Sigmoid colon (tissue), 7 donors: ENCODE measurements around the gene FIGNL2. TPM values are rescaled to one million over a fixed set of nuclear protein-coding genes. Genes with fewer than 3 reads are reported as not detected.

Experiments
- DNase-seq: peaks from one replicate; pipeline ENCODE4 v3.0.0-alpha.2; 2019
- H3K27ac ChIP-seq, 4 donors: fragments of 200-600 bp; sonication (generic); one replicate each; pipeline ENCODE4 v1.5.1; 2016 to 2019; ENCODE audit warnings: mild to moderate bottlenecking in 1 of 4
- H3K27me3 ChIP-seq, 3 donors: fragments of 200-600 bp; sonication (generic); one replicate each; pipeline ENCODE4 v1.5.1; 2019; ENCODE audit warnings: mild to moderate bottlenecking in 1 of 3
- H3K36me3 ChIP-seq, 4 donors: fragments of 200-600 bp; sonication (generic); one replicate each; pipeline ENCODE4 v1.5.1; 2016 to 2019
- H3K4me1 ChIP-seq, 4 donors: fragments of 200-600 bp; sonication (generic); one replicate each; pipeline ENCODE4 v1.5.1; 2017 to 2019
- H3K4me3 ChIP-seq, 4 donors: fragments of 200-600 bp; sonication (generic); one replicate each; pipeline ENCODE4 v1.5.1; 2017 to 2019; ENCODE audit warnings: mild to moderate bottlenecking in 2 of 4, moderate library complexity in 1 of 4
- H3K9me3 ChIP-seq, 4 donors: fragments of 200-600 bp in 3 of 4; sonication (generic) in 3 of 4; one replicate each; pipeline versions ENCODE4 v1.5.1 to v1.6.1; 2013 to 2019
- EP300 ChIP-seq, 4 donors: sonication (generic); formaldehyde crosslinking; IDR thresholded peaks; one replicate each; pipeline ENCODE4 v1.6.1; 2017; ENCODE audit warnings: antibody characterized with exemption in 4 of 4
- POLR2A ChIP-seq, 2 donors: fragments of 450-650 bp; IDR thresholded peaks; one replicate each; pipeline ENCODE4 v1.6.1; 2016; ENCODE audit warnings: antibody characterized with exemption in 2 of 2, mild to moderate bottlenecking in 2 of 2, moderate library complexity in 2 of 2
- POLR2AphosphoS5 ChIP-seq, 4 donors: sonication (generic); formaldehyde crosslinking; IDR thresholded peaks; one replicate each; pipeline ENCODE4 v1.6.1; 2017; ENCODE audit warnings: antibody characterized with exemption in 4 of 4
- WGBS, 2 donors: extraction: QIAGEN DNeasy Blood & Tissue Kit; methylation state at CpG; one replicate each; pipeline ENCODE4 v1.1.7; 2013; 5-methylcytosine and 5-hydroxymethylcytosine counted together
- intact Hi-C: fragments of 100-400 bp; cut with DNase I; formaldehyde crosslinking; loops from one replicate; pipeline ENCODE4 v1.15.1; 2023
- polyA plus RNA-seq, 3 donors: library from polyadenylated mRNA; stranded (reverse); fragments of 200-250 nt; gene quantifications; one replicate each; pipeline ENCODE4 v1.2.3, GENCODE V29; 2013
- total RNA-seq, 4 donors: library from RNA; depleted of rRNA; stranded (reverse); fragments of >200 nt; gene quantifications; one replicate each; pipeline ENCODE4 v1.1.0, GENCODE V29; 2016
- TF ChIP-seq, protein P1 (sequence below), 4 experiments: fragments of 450-650 bp in 3 of 4; fragments of 200-600 bp in 1 of 4; IDR thresholded peaks; one replicate each; pipeline ENCODE4 v1.5.1; 2016 to 2019; ENCODE audit warnings: antibody characterized with exemption in 4 of 4, mild to moderate bottlenecking in 3 of 4, moderate library complexity in 2 of 4
- donor health status: healthy with polysubstance abuse.
- donor health status: Bipolar disorder and iron deficiency.
- donor health status: healthy.

Gene FIGNL2
- total and polyA plus RNA-seq, 7 donors: 0.28 to 0.36 (median 0.36) TPM; not detected in 4

GRCh38 chr12:51866324-51866723 is 17.8 kb upstream of the FIGNL2 start:
- Histone ChIP-seq H3K4me1 (peaks cover 0 to 28% (median 26%) of the 10 kb centered on the region in 4 donors), H3K36me3 (no peaks in the 10 kb centered on the region), H3K27ac (no peak overlapping the region), H3K9me3 (no peaks in the 10 kb centered on the region), H3K4me3 (no peak overlapping the region), H3K27me3 (peaks cover 27 to 89% (median 48%) of the 10 kb centered on the region in 3 donors)
- no peak for DNase-seq
- WGBS, 2 donors: 92 to 94% methylated on average over 4 of the region's 4 CpGs
- TF ChIP-seq POLR2A (IDR thresholded peaks at IDR 0.05) (no peak), POLR2AphosphoS5 (IDR thresholded peaks at IDR 0.05) (no peak), EP300 (IDR thresholded peaks at IDR 0.05) (no peak)
- TF ChIP-seq, protein P1, sequence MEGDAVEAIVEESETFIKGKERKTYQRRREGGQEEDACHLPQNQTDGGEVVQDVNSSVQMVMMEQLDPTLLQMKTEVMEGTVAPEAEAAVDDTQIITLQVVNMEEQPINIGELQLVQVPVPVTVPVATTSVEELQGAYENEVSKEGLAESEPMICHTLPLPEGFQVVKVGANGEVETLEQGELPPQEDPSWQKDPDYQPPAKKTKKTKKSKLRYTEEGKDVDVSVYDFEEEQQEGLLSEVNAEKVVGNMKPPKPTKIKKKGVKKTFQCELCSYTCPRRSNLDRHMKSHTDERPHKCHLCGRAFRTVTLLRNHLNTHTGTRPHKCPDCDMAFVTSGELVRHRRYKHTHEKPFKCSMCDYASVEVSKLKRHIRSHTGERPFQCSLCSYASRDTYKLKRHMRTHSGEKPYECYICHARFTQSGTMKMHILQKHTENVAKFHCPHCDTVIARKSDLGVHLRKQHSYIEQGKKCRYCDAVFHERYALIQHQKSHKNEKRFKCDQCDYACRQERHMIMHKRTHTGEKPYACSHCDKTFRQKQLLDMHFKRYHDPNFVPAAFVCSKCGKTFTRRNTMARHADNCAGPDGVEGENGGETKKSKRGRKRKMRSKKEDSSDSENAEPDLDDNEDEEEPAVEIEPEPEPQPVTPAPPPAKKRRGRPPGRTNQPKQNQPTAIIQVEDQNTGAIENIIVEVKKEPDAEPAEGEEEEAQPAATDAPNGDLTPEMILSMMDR (IDR thresholded peaks at IDR 0.05): no peak
- intact Hi-C loops: no loop called here

DNA sequence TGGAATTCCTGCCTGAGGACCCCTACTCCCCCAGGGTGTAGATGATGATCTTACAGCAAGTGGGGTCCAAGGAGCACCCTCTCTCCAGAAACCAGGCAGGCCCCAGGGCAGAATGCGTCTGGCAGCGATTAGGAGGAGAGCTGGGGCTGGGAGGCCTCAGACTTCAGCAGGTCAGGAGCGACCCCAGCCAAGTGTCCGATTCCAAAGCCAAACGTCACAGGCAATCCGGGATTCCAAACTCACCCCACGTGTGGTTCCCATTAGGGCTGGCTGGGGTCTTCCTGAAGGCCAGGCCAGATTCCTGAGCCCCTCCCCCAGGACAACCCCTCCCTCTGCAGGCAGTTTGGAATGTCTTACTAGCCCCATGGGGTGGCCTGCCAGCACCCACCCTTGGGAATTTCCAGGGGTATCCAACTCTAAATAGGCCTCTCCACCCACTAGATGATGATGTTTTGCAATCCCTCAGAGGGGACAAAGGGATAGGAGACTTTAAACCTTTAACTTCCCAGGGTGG is 17.3 kb upstream of the FIGNL2 start:
- 90 to 93% methylated on average over 7 of the region's 7 CpGs for WGBS, 2 donors
- Histone ChIP-seq H3K4me3 (no peak overlapping the region), H3K36me3 (no peaks in the 10 kb centered on the region), H3K9me3 (no peaks in the 10 kb centered on the region), H3K4me1 (peaks cover 0 to 28% (median 26%) of the 10 kb centered on the region in 4 donors), H3K27ac (no peak overlapping the region), H3K27me3 (peaks cover 27 to 89% (median 48%) of the 10 kb centered on the region in 3 donors)
- DNase-seq: no peak
- intact Hi-C loops: no loop called here
- TF ChIP-seq EP300 (IDR thresholded peaks at IDR 0.05): no peak
- TF ChIP-seq POLR2A (IDR thresholded peaks at IDR 0.05): no peak
- no peak for TF ChIP-seq POLR2AphosphoS5 (IDR thresholded peaks at IDR 0.05)
- TF ChIP-seq, protein P1 (IDR thresholded peaks at IDR 0.05): no peak

DNA sequence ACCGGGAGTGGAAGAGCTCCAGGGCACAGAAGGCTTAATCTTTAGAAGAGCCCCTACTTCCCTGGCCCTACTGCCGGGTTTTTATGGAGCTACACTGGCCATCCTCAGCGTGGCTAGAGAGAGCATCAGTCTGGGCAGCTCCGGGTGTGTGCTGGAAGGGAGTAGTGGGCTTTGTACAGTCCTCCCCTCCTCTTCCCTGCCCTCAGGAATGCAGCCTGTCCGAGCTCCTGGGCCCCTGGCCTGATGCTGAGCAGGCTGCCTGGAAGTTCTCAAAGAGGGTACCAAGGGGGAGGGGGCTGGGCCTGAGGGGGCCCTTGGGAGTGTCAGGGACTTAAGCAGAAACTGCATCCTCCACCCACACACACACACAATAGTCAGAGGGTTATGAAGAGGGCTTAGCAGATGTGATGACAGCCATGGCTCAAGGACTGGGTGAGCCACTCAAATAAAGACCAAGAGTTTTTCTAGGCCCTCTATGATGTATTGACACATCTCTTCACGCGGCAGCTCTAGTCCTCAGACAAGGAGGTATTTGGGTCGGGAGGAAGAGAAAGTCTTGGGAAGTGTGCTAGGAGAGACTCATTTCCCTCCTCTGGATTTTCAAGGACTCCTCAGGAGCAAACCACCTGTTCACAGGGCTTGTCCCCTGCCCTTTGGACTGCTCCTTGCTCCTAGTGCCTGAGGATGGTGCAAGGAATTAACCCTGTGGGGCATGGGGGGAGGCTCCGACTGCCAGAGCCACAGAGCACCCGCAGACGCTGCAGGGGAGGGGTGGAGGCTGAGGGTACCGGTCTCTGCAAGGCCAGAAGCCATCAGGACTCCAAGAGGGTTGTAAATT is 16.5 kb upstream of the FIGNL2 start:
- Histone ChIP-seq H3K27me3 (peaks cover 27 to 85% (median 47%) of the 10 kb centered on the region in 3 donors), H3K4me1 (peaks cover 0 to 28% (median 26%) of the 10 kb centered on the region in 4 donors), H3K4me3 (peak overlapping the region in 1 of 4 donors; percentile 37), H3K9me3 (no peaks in the 10 kb centered on the region), H3K36me3 (no peaks in the 10 kb centered on the region), H3K27ac (no peak overlapping the region)
- TF ChIP-seq POLR2A (IDR thresholded peaks at IDR 0.05): no peak
- no peak for TF ChIP-seq EP300 (IDR thresholded peaks at IDR 0.05)
- TF ChIP-seq, protein P1 (IDR thresholded peaks at IDR 0.05): no peak
- TF ChIP-seq POLR2AphosphoS5 (IDR thresholded peaks at IDR 0.05): no peak
- WGBS, 2 donors: 70 to 76% methylated on average over 12 of the region's 12 CpGs
- intact Hi-C loops: no loop called here
- no peak for DNase-seq

- intact Hi-C loops: no loop called here
- no peak for DNase-seq
Observed at GRCh38 chr12:51863933-51864832, 15.7 kb upstream of the FIGNL2 start.

More at GRCh38 chr12:51863933-51864832, 15.7 kb upstream of the FIGNL2 start:
- WGBS, 2 donors: 14 to 24% methylated on average over 53 of the region's 53 CpGs
- Histone ChIP-seq H3K4me3 (peak overlapping the region in 3 of 4 donors; percentile 25 to 37 (median 35)), H3K4me1 (peaks cover 0 to 23% (median 21%) of the 10 kb centered on the region in 4 donors), H3K27ac (no peak overlapping the region), H3K36me3 (no peaks in the 10 kb centered on the region), H3K27me3 (peaks cover 19 to 83% (median 38%) of the 10 kb centered on the region in 3 donors), H3K9me3 (no peaks in the 10 kb centered on the region)
- TF ChIP-seq POLR2A (IDR thresholded peaks at IDR 0.05) (no peak), POLR2AphosphoS5 (IDR thresholded peaks at IDR 0.05) (no peak), EP300 (IDR thresholded peaks at IDR 0.05) (no peak)
- TF ChIP-seq, protein P1 (IDR thresholded peaks at IDR 0.05): no peak
